ENCODE measurements around the gene SLC39A11.

SLC39A11 gene

GRCh38 chr17:72887322-72887721 is 205.2 kb downstream of the SLC39A11 start:
- TF ChIP-seq TAF1 (IDR thresholded peaks at IDR 0.05; ENCODE audit: low read depth), result no peak
- no peak for TF ChIP-seq REST (IDR thresholded peaks at IDR 0.05; ENCODE audit: low read depth)
- TF ChIP-seq TEAD4 (IDR thresholded peaks at IDR 0.05), result no peak
- no peak for TF ChIP-seq ZBTB7A (IDR thresholded peaks at IDR 0.05; ENCODE audit: low read depth)
- TF ChIP-seq EP300 (IDR thresholded peaks at IDR 0.05; ENCODE audit: borderline replicate concordance), result no peak
- TF ChIP-seq NFIC (IDR thresholded peaks at IDR 0.05), result no peak
- TF ChIP-seq CREB1 (IDR thresholded peaks at IDR 0.05; ENCODE audit: low read depth), result no peak
- TF ChIP-seq EGR1 (IDR thresholded peaks at IDR 0.05), result no peak
- TF ChIP-seq MAX (IDR thresholded peaks at IDR 0.05), result no peak
- no peak for TF ChIP-seq YY1 (IDR thresholded peaks at IDR 0.05; ENCODE audit: low read depth)
- no peak for TF ChIP-seq USF1 (IDR thresholded peaks at IDR 0.05)
- TF ChIP-seq FOXM1 (IDR thresholded peaks at IDR 0.05; ENCODE audit: borderline replicate concordance, low read depth), result no peak

GRCh38 chr17:72886622-72887021 is 205.9 kb downstream of the SLC39A11 start:
- TF ChIP-seq CREB1 (IDR thresholded peaks at IDR 0.05; ENCODE audit: low read depth) (no peak), RAD21 (IDR thresholded peaks at IDR 0.05; ENCODE audit: low read depth) (no peak), NFIC (IDR thresholded peaks at IDR 0.05) (no peak), TEAD4 (IDR thresholded peaks at IDR 0.05) (no peak), YY1 (IDR thresholded peaks at IDR 0.05; ENCODE audit: low read depth) (no peak), CEBPB (IDR thresholded peaks at IDR 0.05) (no peak), ZBTB7A (IDR thresholded peaks at IDR 0.05; ENCODE audit: low read depth) (no peak), TAF1 (IDR thresholded peaks at IDR 0.05; ENCODE audit: low read depth) (no peak), REST (IDR thresholded peaks at IDR 0.05; ENCODE audit: low read depth) (no peak), EGR1 (IDR thresholded peaks at IDR 0.05) (no peak), EP300 (IDR thresholded peaks at IDR 0.05; ENCODE audit: borderline replicate concordance) (no peak), FOXM1 (IDR thresholded peaks at IDR 0.05; ENCODE audit: borderline replicate concordance, low read depth) (no peak), USF1 (IDR thresholded peaks at IDR 0.05) (no peak), TCF12 (IDR thresholded peaks at IDR 0.05; ENCODE audit: low read depth) (no peak), MAX (IDR thresholded peaks at IDR 0.05) (no peak)

- TF ChIP-seq YY1 (IDR thresholded peaks at IDR 0.05; ENCODE audit: low read depth) (no peak), CEBPB (IDR thresholded peaks at IDR 0.05) (no peak), MAX (IDR thresholded peaks at IDR 0.05) (no peak), TEAD4 (IDR thresholded peaks at IDR 0.05) (no peak), TAF1 (IDR thresholded peaks at IDR 0.05; ENCODE audit: low read depth) (no peak), REST (IDR thresholded peaks at IDR 0.05; ENCODE audit: low read depth) (no peak), USF1 (IDR thresholded peaks at IDR 0.05) (no peak)
These were observed 208.4 kb downstream of the SLC39A11 start for GRCh38 chr17:72884066-72884465.

- TF ChIP-seq MAX (IDR thresholded peaks at IDR 0.05) (no peak), YY1 (IDR thresholded peaks at IDR 0.05; ENCODE audit: low read depth) (no peak), NFIC (IDR thresholded peaks at IDR 0.05) (no peak), RAD21 (IDR thresholded peaks at IDR 0.05; ENCODE audit: low read depth) (no peak), TAF1 (IDR thresholded peaks at IDR 0.05; ENCODE audit: low read depth) (no peak), ZBTB7A (IDR thresholded peaks at IDR 0.05; ENCODE audit: low read depth) (no peak), TEAD4 (IDR thresholded peaks at IDR 0.05) (no peak), TCF12 (IDR thresholded peaks at IDR 0.05; ENCODE audit: low read depth) (no peak), CEBPB (IDR thresholded peaks at IDR 0.05) (no peak), USF1 (IDR thresholded peaks at IDR 0.05) (no peak), EGR1 (IDR thresholded peaks at IDR 0.05) (no peak), FOXM1 (IDR thresholded peaks at IDR 0.05; ENCODE audit: borderline replicate concordance, low read depth) (no peak), EP300 (IDR thresholded peaks at IDR 0.05; ENCODE audit: borderline replicate concordance) (no peak), CREB1 (IDR thresholded peaks at IDR 0.05; ENCODE audit: low read depth) (no peak), REST (IDR thresholded peaks at IDR 0.05; ENCODE audit: low read depth) (no peak)
These were observed 209.1 kb downstream of the SLC39A11 start for GRCh38 chr17:72883351-72883750.
